ENCODE measurements around the gene APRT. TPM values are rescaled to one million over a fixed set of nuclear protein-coding genes. Genes with fewer than 3 reads are reported as not detected.
A peak's percentile ranks its signal among the peaks of the same experiment; 100 is the strongest.

The APRT gene
- total and polyA plus RNA-seq, 9 of the 15 experiments (the other 6 are each of a cell fraction or from before 2014, with no cell fraction given) = 41.7 to 409 (median 146) TPM

GRCh38 chr16:88811769-88812512, at the start of gene APRT (continued):
- TF ChIP-seq HBP1 (CRISPR knock-in tag; IDR thresholded peaks at IDR 0.05) = 0 out of 2 replicates have a peak, but pooled peaks have one; percentile 55
- TF ChIP-seq ZNF609 (CRISPR knock-in tag; IDR thresholded peaks at IDR 0.05; ENCODE audit: borderline replicate concordance) = no peak
- TF ChIP-seq KLF6 (CRISPR knock-in tag; IDR thresholded peaks at IDR 0.05; ENCODE audit: borderline replicate concordance) = peak; percentile 55; the same call in 1 of the 2 replicates
- peak; percentile 8; the same call in 1 of the 2 replicates for TF ChIP-seq CHD2 (IDR thresholded peaks at IDR 0.05; ENCODE audit: low read depth, low read length)
- TF ChIP-seq CBX3 (IDR thresholded peaks at IDR 0.05; ENCODE audit: borderline replicate concordance in 1 of 2, low read length in 2 of 2) = peak in 1 of 2 experiments; percentile 25; a peak in 1 of 3 replicates
- TF ChIP-seq KDM1A (IDR thresholded peaks at IDR 0.05) = no peak; a peak in 1 of 4 replicates
- TF ChIP-seq NR2F6 (CRISPR knock-in tag; IDR thresholded peaks at IDR 0.05) = no peak
- no peak for TF ChIP-seq MBD1 (CRISPR knock-in tag; IDR thresholded peaks at IDR 0.05)
- TF ChIP-seq GTF2F1 (IDR thresholded peaks at IDR 0.05; ENCODE audit: low read depth, low read length) = no peak
- no peak for TF ChIP-seq PURB (CRISPR knock-in tag; IDR thresholded peaks at IDR 0.05; ENCODE audit: low read depth)
- TF ChIP-seq HLTF (IDR thresholded peaks at IDR 0.05) = no peak
- TF ChIP-seq HEY1 (CRISPR knock-in tag; IDR thresholded peaks at IDR 0.05; ENCODE audit: borderline replicate concordance) = no peak
- TF ChIP-seq U2AF2 (optimal IDR thresholded peaks at IDR 0.05; ENCODE audit: low read depth, low read length) = no peak
- TF ChIP-seq HINFP (tag; conservative IDR thresholded peaks at IDR 0.05; ENCODE audit: low read depth) = no peak
- no peak for TF ChIP-seq ZNF316 (IDR thresholded peaks at IDR 0.05)
